NCI-H526 treated with DMSO at 0.1 percent for 48 hours (cell line): ENCODE data around the gene TUB.

ENCODE experiments used
- DNase-seq: peaks from one replicate; lab custom pipeline; 2025; lab: John Stamatoyannopoulos, UW

The TUB gene

DNA sequence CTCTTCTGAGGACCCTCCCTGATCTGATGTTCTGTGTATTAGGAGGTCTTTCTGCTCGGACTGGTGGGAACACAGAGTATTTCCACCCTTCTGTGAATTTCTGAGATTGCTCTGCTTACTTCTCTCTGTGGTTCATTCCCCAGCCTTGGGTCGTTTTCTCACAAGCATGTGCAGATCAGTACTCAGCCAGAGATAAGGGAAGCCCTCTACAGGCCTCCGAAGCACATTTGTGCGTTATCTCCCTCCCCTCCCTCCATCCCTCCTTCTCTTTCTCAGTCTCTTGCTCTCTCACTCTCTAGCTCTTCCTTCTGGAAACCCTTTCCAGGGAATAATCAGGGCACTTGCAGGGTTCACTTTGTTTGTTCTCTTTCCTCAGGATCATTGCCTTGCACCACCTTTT is 35.2 kb upstream of the TUB start:
- no peak for DNase-seq

DNA sequence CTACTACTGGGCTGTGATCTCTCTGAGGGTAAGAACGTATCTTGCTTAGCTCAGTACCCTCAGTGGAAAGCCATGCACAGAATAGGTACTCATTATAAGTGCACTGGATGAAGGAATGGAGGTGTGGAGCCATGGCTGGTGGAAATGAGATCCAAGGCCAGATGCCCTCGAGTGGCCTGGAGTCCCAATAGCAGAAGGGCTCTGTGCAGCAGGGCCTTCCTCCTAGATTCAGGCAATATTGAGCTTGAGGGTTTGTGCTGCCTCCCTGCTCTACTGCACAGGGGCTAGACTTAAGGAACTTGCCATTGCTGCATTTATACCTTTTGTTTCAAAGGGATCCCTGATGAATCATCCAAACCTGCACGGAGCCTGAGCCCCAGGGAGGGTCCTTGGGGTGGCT is 33.6 kb upstream of the TUB start:
- DNase-seq, result no peak

DNA sequence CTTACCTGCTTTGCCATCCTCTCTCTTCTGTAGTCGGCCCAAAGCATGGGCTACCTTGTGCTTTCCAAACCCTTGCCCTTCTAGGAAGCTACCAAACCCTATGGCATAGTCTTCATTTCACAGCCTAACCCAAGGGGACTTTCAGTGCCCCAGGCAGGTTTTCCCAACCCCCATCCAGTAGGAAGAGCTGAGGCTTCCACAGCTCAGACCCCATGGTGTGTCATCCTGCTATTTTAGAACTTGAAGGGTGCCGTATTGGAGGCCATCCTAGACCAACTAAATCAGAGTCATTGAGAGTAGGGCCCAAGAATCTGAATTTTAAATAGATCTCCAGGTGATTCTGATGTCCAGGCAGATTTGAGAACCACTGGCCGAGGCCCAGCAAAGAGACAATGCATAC is 31.9 kb upstream of the TUB start:
- no peak for DNase-seq

DNA sequence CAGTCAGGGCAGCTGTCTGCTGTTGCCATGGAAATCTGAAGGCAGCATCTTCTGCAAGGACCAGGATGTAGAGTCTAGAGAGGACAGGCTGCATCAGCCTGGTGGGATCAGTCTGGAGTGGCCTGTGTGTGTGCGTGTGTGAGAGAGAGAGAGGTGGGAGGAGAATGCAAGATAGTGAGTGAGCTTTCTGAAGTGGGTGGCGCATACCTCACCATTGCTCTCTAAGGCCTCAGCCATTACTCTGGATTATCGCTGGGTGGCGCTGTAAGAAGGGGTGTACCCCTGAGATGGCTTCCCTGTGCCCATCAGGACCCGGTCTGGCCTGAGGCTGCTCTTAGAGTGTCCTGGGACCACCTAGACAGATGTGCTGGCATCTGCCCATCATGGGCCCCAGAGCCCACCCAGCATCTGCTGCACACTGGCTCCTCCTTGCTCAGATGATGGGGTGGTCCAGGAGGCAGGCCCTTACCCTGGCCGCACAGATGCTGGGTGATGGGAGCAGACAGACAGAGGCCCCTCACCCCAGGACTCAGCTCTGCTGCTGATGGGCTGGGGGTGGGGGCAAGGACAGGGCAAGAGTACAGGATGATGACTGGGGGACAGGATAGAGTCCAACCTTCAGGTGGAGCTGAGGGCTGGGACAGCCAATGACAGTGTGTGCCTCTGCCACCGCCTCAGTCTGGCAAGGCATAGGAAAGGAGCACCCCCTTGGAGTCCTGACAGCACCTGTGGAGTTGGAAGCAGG is 25.7 kb upstream of the TUB start:
- DNase-seq, result no peak

DNA sequence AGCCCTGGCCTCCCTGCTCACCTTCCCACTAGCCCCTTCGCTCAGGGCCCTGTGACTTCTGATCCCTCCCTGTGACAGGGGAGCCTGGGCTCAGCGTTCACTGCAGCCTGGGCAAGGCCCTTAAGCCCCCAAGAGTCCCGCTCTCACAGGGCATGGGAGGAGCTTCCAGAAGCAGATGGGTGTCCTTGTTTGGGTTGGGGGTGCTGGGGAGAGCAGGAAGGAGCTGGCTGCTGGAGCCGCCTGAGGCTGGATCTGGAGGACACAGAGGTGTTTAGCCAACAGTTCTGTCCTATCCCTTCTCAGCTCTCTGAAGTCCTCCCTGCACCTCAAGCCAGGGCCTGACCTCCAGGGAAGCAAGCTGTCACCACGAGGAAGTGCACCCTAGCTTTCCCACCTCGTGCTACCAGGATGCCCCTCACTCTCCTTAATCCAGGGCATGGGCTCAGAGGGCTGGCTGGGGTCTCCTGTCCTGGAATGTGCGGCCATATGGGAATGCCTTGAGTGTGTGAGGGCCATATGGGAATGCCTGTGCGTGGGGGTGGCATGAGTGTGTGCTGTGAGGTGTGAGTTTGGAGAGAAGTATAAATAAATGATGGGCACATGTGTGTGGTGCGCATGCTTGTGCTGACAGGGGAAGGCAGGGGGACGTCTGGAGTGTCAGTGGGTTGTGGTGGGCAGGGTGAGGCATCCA is 25.0 kb upstream of the TUB start:
- DNase-seq, result no peak

GRCh38 chr11:8056810-8057463 is 24.1 kb upstream of the TUB start:
- DNase-seq, result no peak

- no peak for DNase-seq
Observed at GRCh38 chr11:8058216-8058615, 22.8 kb upstream of the TUB start.

DNA sequence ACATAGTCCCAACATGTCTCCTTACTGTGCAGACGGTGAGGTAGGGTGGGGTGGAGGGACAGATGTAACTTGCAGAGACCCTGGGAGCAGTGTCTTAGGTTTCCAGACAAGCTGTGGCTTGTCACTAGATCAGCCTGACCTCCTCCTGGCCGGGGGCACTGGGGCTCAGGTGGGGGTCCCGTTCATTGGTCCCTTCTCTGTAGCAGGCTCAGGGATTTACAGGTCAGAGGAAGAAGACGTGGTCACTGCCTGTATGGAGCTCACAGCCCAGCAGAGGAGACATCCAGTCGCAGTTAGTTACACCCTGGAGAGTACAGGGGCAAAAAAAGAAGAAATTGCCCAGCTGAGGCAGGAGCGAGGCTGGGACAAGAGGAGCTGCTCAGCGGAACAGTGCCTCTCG is 22.0 kb upstream of the TUB start:
- DNase-seq, result no peak

DNA sequence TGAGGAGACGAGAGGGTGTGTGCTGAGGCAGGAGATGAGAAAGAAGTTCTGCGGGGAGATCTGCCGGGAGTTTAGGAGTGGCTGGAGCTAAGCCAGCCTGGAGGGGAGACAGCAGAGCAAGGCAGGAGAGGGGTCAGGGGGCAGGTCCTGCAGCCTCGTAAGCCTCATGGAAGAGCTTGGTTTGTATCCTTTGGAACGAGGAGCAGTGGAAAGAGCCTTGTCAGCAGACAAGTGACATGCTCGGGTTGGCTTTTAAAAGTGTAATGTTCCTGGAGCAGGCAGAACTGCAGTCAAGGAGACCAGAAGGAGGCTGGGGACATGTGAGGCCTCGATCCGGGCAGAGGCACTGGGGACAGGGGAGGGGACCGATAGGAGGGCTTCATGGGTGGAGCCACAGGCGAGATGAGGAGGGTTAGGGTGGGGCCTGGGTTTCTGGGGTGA is 21.4 kb upstream of the TUB start:
- DNase-seq, result no peak

DNA sequence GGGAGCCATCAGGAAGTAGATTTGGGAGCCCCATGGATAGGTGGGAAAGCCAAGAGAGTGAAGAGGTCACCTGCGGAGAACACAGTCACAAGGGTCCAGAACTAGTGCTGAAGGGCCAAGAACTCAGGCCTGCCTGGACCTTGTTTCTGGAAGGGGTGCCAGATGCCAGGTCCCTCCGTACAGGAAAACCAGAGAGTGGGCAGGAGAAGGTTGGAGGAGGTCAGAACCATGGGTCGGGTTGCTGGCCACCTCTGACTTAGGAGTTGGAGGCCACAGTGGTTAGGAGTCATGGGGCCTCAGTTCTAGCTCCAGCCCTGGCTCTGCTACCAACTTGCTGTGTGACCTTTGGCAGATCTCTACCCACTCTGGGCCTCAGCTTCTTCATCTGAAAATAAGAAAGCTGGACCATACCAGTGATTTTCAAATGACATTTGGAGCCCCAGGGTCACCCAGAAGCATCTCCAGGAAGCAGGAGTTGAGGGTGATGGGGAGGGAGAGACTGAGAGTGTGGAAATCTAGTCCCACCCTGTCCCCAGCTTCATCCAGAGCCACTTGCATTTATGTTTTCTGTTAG is 20.8 kb upstream of the TUB start:
- DNase-seq, result no peak

GRCh38 chr11:8060801-8061554 is 20.0 kb upstream of the TUB start:
- no peak for DNase-seq

DNA sequence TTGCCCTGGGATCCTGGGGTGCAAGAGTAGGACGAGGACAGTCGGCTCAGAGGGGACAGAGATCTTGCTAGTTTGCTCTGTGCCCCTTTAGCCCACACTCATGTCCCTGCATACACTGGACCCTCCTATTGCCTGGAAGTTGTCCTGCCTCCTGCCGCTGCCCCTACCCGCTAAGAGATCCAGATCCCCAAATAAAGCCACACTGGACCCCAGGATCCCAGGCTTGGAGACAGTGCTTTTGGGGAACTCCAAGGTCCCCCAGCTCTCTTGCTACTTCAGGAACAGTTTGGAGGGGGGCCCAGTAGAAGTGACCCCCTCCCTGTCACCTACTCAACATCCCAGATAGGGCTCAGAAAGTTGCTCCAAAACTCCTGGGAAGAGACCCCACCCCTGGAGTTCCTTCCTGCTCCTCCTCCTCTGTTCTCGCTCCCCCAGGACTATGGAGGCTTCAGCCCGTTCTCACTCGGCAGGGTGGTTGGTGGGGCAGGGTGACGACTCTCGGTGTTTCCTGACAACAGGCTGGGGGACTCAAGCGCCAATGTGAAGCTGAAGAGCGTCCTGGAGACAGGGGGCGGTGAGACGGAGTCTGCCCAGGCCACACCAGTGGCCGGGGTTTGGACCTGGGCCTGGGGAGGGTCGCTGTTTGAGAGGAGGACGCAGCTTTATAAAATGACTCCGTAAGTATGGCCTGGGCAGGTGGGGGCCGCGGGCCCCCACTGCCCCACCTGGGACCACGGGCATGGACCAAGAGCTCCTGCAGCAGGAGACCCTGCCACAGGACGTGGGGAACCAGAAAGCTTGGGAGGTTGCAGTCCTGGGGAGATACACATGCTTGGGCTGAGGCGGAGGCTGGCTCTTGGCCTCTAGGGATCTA is 19.2 kb upstream of the TUB start:
- no peak for DNase-seq

- no peak for DNase-seq
Observed at GRCh38 chr11:8062781-8063257, 18.2 kb upstream of the TUB start.

- DNase-seq, result no peak
Observed at GRCh38 chr11:8063324-8063723, 17.7 kb upstream of the TUB start.

GRCh38 chr11:8065031-8065430 is 16.0 kb upstream of the TUB start:
- DNase-seq, result no peak

- no peak for DNase-seq
Observed at GRCh38 chr11:8066036-8066910, 14.7 kb upstream of the TUB start.

DNA sequence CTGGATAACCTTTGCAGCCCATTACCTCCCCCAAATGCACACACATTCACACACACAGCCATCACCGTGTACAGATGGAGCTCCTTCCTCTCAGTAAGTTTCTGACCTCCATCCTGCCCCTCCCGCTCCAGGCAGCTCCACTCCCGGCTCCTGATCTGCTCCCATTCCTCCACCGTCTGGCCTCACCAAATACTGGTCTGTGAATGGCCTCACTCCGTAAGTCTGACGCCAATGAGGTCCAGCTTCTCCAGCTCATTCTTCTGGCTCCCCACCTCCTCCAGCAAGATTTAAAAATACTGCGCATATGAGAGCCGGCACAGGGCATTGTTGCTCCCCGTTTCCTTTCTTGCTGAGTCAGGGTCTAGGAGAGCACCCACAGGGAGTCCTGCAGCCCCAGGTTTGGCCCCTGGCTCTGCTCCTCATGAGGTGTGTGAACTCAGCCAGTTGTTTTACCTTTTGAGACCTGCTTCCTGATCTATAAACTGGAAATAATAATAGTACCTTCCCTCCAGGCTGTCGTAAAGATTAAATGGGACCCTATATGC is 14.0 kb upstream of the TUB start:
- DNase-seq, result no peak

DNA sequence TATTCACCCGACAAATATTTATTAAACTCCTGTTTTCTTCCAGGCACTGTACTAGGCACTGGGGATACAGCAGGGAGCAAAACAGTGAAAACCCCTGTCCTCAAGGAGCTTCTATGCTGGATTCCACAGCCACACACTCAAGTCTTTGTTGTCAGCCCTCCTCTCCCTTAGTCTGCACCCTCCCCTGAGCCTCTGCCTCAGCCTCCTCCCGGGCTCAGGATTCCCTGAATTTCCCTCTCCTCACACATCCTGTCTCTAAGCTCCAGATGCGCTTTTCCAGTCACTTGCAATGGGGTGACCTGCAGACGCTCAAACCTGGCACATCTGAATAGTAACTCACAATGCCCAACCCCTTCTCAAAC is 13.5 kb upstream of the TUB start:
- DNase-seq, result no peak

GRCh38 chr11:8067929-8068575 is 13.0 kb upstream of the TUB start:
- no peak for DNase-seq
